PC-9 (cell line): Measurements from ENCODE around the gene ERC2.

Experiments used
- EZH2 ChIP-seq: fragments of 200-600 bp; sonication (generic); IDR thresholded peaks from 2 replicates; pipeline ENCODE4 v1.8.0; 2017; ENCODE audit warnings: antibody characterized with exemption, low read depth
- TF ChIP-seq, protein P1 (sequence below): fragments of 200-600 bp; sonication (generic); conservative IDR thresholded peaks from 2 replicates; pipeline ENCODE4 v1.6.1; 2017; ENCODE audit warnings: mixed run types, antibody characterized with exemption, mild to moderate bottlenecking, moderate library complexity

DNA sequence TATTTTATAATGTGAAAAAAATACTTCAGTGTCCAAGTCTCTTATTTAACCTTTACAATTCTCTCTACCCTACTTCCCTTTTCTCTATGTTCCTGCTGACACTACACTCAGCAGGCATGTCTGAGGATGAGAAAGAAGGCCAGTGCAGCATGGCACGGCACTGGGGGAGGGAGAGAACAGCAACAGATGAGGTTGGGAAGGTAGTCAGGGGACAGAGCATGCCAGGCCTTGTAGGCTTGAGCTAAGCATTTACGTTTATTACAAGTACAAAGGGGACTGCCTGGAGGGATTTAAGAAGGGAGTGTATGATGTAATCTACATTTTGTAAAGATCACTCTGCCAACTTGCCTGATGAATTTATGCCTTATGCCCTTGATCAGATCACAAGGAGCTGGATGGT is 863.9 kb downstream of the ERC2 start:
- TF ChIP-seq, protein P1, sequence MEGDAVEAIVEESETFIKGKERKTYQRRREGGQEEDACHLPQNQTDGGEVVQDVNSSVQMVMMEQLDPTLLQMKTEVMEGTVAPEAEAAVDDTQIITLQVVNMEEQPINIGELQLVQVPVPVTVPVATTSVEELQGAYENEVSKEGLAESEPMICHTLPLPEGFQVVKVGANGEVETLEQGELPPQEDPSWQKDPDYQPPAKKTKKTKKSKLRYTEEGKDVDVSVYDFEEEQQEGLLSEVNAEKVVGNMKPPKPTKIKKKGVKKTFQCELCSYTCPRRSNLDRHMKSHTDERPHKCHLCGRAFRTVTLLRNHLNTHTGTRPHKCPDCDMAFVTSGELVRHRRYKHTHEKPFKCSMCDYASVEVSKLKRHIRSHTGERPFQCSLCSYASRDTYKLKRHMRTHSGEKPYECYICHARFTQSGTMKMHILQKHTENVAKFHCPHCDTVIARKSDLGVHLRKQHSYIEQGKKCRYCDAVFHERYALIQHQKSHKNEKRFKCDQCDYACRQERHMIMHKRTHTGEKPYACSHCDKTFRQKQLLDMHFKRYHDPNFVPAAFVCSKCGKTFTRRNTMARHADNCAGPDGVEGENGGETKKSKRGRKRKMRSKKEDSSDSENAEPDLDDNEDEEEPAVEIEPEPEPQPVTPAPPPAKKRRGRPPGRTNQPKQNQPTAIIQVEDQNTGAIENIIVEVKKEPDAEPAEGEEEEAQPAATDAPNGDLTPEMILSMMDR = no peak
- no peak for TF ChIP-seq EZH2
